NCI-H2107 (cell line): Measurements from ENCODE around the gene YES1.
"Not testable (repeated sequence)": the region's sequence is repeated elsewhere in the genome, so short reads cannot be mapped to it uniquely, and the experiment has no call there.

Source experiments
- DNase-seq: peaks from one replicate; lab custom pipeline; 2025; lab: John Stamatoyannopoulos, UW

YES1 gene

GRCh38 chr18:683531-683930 lies 128.5 kb downstream of the YES1 start:
- no peak for DNase-seq

GRCh38 chr18:682833-683232 lies 129.2 kb downstream of the YES1 start:
- DNase-seq = no peak

- DNase-seq = not testable (repeated sequence)
Observed at GRCh38 chr18:682416-682815, 129.6 kb downstream of the YES1 start.

GRCh38 chr18:681985-682384 lies 130.1 kb downstream of the YES1 start:
- no peak for DNase-seq

GRCh38 chr18:680392-680791 lies 131.7 kb downstream of the YES1 start:
- DNase-seq = no peak

GRCh38 chr18:679516-679915 lies 132.5 kb downstream of the YES1 start:
- DNase-seq = no peak

GRCh38 chr18:678482-679182 lies 133.4 kb downstream of the YES1 start:
- DNase-seq = no peak

- DNase-seq = no peak
Observed at GRCh38 chr18:677951-678381, 134.1 kb downstream of the YES1 start.

- DNase-seq = no peak
Observed at GRCh38 chr18:677145-677544, 134.9 kb downstream of the YES1 start.

- no peak for DNase-seq
Observed at GRCh38 chr18:676736-677135, 135.3 kb downstream of the YES1 start.

GRCh38 chr18:676069-676468 lies 136.0 kb downstream of the YES1 start:
- DNase-seq = no peak

- no peak for DNase-seq
Observed at GRCh38 chr18:675307-675706, 136.7 kb downstream of the YES1 start.

- no peak for DNase-seq
Observed at GRCh38 chr18:673769-674168, 138.3 kb downstream of the YES1 start.

GRCh38 chr18:673317-673716 lies 138.7 kb downstream of the YES1 start:
- DNase-seq = no peak
